ENCODE results near the gene NUPR1.
"Not testable (repeated sequence)": the region's sequence is repeated elsewhere in the genome, so short reads cannot be mapped to it uniquely, and the experiment has no call there.

Gene NUPR1

DNA sequence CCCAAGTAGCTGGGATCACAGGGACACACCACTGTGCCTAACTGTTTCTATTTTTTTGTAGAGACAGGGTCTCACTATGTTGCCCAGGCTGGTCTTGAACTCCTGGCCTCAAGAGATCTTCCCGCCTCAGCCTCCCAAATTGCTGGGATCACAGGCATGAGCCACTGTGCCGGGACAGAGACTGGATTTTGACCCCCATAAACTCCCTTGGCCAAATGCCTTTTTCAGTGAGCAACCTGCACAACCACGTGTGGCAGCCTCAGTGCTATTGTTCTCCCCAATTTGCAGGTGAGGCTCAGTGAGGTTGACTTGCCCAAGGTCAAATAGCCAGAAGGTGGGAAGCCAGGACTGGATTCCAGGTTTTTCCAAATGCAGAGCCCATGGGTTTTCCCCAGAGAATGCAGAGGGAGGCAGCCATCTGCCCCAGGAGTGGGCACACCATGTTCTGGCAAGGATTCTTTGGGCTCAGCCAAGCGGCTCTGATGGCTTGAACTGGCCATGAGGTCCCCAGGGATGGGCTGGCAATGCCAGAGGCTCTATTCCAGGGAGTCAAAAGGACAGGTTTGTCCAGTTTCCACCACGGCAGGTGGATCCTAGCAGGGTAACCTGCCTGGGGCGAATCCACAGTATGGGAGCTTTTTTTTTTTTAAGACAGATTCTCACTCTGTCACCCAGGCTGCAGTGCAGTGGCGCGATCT is 33.9 kb downstream of the NUPR1 start:
- Histone ChIP-seq H3K9ac (ENCODE audit: low read length) (no peak overlapping the region), H3K4me1 (ENCODE audit: control insufficient read depth, insufficient read depth, low read length) (no peaks in the 10 kb centered on the region), H3K27ac (ENCODE audit: low read depth, low read length) (no peak overlapping the region), H3K9me3 (ENCODE audit: control insufficient read depth, insufficient read depth, low read depth, low read length) (no peaks in the 10 kb centered on the region), H3K4me3 (ENCODE audit: low read depth, low read length) (no peak overlapping the region), H3K36me3 (ENCODE audit: control insufficient read depth, insufficient read depth, low read length) (no peaks in the 10 kb centered on the region), H3K27me3 (ENCODE audit: control insufficient read depth, insufficient read depth, low read length) (peaks cover 6% of the 10 kb centered on the region; the same call in 1 of the 2 replicates)

DNA sequence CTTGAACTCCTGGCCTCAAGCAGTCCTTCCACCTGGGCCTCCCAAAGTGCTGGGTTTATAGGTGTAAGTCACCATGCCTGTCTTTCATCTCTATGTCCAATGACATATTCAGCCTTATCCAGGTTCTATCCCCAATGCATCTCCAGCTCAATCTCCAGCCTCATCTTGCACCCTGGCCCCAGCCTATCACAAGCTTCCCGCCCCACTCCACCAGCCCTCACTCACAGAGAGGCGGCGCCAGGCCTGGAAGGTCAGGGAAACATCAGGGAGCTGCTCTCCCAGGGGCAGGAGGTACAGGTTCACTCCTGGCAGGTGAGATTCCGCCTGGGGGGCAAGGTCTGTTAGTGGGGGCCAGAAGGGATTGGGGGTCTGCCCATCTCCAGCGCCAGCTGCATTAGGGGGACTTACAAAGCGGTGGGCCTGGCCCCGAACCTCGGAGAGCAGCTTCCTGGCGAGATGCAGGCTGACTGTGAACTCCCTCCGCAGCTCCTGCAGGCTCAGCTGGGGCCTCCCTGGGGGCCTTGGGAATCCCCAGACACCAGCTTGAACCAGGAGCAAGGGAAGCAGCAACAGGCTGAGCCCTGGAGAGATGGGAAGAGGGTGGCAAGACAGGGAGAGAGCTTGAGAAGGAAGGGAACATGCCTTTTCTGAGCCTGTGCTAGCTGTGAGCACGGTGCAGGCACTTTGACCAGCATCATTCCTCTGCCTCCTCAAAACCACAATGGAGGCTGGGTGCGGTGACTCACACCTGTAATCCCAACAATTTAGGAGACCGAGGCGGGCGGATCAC is 35.1 kb downstream of the NUPR1 start:
- no peak overlapping the region for H3K4me3 ChIP-seq (ENCODE audit: low read depth, low read length)
- H3K36me3 ChIP-seq (ENCODE audit: control insufficient read depth, insufficient read depth, low read length) = no peaks in the 10 kb centered on the region
- no peak overlapping the region for H3K27ac ChIP-seq (ENCODE audit: low read depth, low read length)
- no peaks in the 10 kb centered on the region for H3K4me1 ChIP-seq (ENCODE audit: control insufficient read depth, insufficient read depth, low read length)
- peaks cover 6% of the 10 kb centered on the region; the same call in 1 of the 2 replicates for H3K27me3 ChIP-seq (ENCODE audit: control insufficient read depth, insufficient read depth, low read length)
- no peaks in the 10 kb centered on the region for H3K9me3 ChIP-seq (ENCODE audit: control insufficient read depth, insufficient read depth, low read depth, low read length)
- H3K9ac ChIP-seq (ENCODE audit: low read length) = no peak overlapping the region

DNA sequence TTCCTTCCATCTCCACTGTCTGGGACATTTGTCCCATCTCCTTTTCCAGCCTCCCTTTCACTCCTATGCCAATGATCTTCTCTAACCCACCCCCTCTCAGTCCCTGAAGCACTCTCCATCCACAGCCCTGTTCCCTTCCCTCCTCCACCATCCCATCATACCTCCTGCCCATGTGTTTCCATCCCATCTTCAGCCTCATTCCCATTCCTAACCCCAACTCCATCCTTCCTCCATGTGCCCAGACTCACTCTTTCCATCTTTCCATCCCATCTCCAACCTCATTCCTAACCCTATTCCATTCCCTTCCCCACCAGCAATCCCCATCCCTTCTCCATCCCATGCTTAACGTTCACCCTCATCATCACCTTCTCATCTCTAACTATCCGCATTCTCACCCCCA is 36.5 kb downstream of the NUPR1 start:
- H3K4me3 ChIP-seq (ENCODE audit: low read depth, low read length) = no peak overlapping the region
- H3K36me3 ChIP-seq (ENCODE audit: control insufficient read depth, insufficient read depth, low read length) = no peaks in the 10 kb centered on the region
- no peak overlapping the region for H3K9ac ChIP-seq (ENCODE audit: low read length)
- H3K4me1 ChIP-seq (ENCODE audit: control insufficient read depth, insufficient read depth, low read length) = no peaks in the 10 kb centered on the region
- H3K27me3 ChIP-seq (ENCODE audit: control insufficient read depth, insufficient read depth, low read length) = peaks cover 6% of the 10 kb centered on the region; the same call in 1 of the 2 replicates
- H3K9me3 ChIP-seq (ENCODE audit: control insufficient read depth, insufficient read depth, low read depth, low read length) = no peaks in the 10 kb centered on the region
- no peak overlapping the region for H3K27ac ChIP-seq (ENCODE audit: low read depth, low read length)

- Histone ChIP-seq H3K36me3 (ENCODE audit: control insufficient read depth, insufficient read depth, low read length) (no peaks in the 10 kb centered on the region), H3K9me3 (ENCODE audit: control insufficient read depth, insufficient read depth, low read depth, low read length) (no peaks in the 10 kb centered on the region), H3K27me3 (ENCODE audit: control insufficient read depth, insufficient read depth, low read length) (peaks cover 6% of the 10 kb centered on the region; the same call in 1 of the 2 replicates), H3K4me3 (ENCODE audit: low read depth, low read length) (no peak overlapping the region), H3K9ac (ENCODE audit: low read length) (no peak overlapping the region), H3K4me1 (ENCODE audit: control insufficient read depth, insufficient read depth, low read length) (no peaks in the 10 kb centered on the region), H3K27ac (ENCODE audit: low read depth, low read length) (no peak overlapping the region)
Observed at GRCh38 chr16:28501258-28502232, 37.2 kb downstream of the NUPR1 start.

- not testable (repeated sequence) for H3K9me3 ChIP-seq (ENCODE audit: control insufficient read depth, insufficient read depth, low read depth, low read length); H3K27ac ChIP-seq (ENCODE audit: low read depth, low read length); H3K4me3 ChIP-seq (ENCODE audit: low read depth, low read length); H3K4me1 ChIP-seq (ENCODE audit: control insufficient read depth, insufficient read depth, low read length); H3K27me3 ChIP-seq (ENCODE audit: control insufficient read depth, insufficient read depth, low read length); H3K9ac ChIP-seq (ENCODE audit: low read length); H3K36me3 ChIP-seq (ENCODE audit: control insufficient read depth, insufficient read depth, low read length)
Observed at GRCh38 chr16:28500476-28501180, 38.1 kb downstream of the NUPR1 start.

DNA sequence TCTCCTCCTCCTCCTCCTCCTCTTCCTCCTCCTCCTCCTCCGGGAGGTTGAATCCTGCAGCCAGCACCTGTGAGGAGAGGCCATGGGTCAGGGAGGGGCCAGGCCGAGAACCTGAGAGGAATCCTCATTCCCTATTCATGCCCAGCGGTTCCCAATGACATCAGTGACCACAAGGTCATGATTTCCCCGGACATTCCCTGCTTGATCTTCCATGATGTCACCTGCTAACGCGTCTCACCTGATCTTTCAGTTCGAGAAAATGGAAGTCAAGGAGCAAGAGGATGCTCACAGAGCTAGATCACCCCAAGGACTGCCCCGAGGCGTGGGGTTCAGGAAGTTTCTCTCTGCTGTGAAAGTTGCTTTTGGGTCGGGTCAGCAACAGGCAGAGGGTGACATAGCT is 38.9 kb downstream of the NUPR1 start:
- H3K9ac ChIP-seq (ENCODE audit: low read length) = no peak overlapping the region
- H3K9me3 ChIP-seq (ENCODE audit: control insufficient read depth, insufficient read depth, low read depth, low read length) = no peaks in the 10 kb centered on the region
- H3K27me3 ChIP-seq (ENCODE audit: control insufficient read depth, insufficient read depth, low read length) = no peaks in the 10 kb centered on the region; the same call in 1 of the 2 replicates
- H3K36me3 ChIP-seq (ENCODE audit: control insufficient read depth, insufficient read depth, low read length) = no peaks in the 10 kb centered on the region
- no peak overlapping the region for H3K4me3 ChIP-seq (ENCODE audit: low read depth, low read length)
- no peaks in the 10 kb centered on the region for H3K4me1 ChIP-seq (ENCODE audit: control insufficient read depth, insufficient read depth, low read length)
- no peak overlapping the region for H3K27ac ChIP-seq (ENCODE audit: low read depth, low read length)

DNA sequence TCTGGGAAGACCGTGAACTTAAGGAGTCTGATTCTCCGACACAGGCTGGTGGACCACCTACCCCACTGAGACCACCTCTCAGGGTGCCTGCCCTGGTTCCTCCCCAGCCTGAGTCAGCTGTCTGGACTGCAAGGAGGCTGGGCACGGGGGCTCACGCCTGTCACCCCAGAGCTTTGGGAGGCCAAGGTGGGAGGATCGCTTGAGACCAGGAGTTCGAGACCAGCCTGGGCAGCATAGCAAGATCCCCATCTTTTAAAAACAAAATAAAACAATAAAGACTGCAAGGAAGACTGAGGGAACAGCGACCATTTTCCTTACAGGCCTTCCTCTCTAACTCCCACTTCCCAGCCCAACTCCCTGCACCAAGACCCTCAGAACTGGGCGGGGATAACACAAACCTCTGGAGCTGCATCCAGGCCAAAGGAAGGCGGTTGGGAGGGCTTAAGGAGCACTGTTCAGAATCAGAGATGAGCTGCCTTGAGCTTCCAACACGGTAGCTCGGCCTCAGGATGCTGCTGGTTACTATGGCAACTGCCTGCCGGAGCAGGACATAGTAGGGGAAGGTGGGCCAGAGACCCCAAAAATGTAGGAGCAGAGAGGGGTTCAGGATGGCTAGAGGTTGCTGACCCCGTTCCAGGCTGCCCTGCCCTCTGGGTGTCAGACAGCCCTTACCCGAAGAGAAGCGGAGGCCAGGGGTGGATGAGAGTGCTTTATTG is 40.0 kb downstream of the NUPR1 start:
- H3K4me1 ChIP-seq (ENCODE audit: control insufficient read depth, insufficient read depth, low read length) = no peaks in the 10 kb centered on the region

GRCh38 chr16:28497861-28498599 is 40.7 kb downstream of the NUPR1 start:
- no peaks in the 10 kb centered on the region; the same call in 1 of the 2 replicates for H3K27me3 ChIP-seq (ENCODE audit: control insufficient read depth, insufficient read depth, low read length)
- no peaks in the 10 kb centered on the region for H3K36me3 ChIP-seq (ENCODE audit: control insufficient read depth, insufficient read depth, low read length)
- no peaks in the 10 kb centered on the region for H3K9me3 ChIP-seq (ENCODE audit: control insufficient read depth, insufficient read depth, low read depth, low read length)
- no peaks in the 10 kb centered on the region for H3K4me1 ChIP-seq (ENCODE audit: control insufficient read depth, insufficient read depth, low read length)
- no peak overlapping the region for H3K9ac ChIP-seq (ENCODE audit: low read length)
- no peak overlapping the region for H3K27ac ChIP-seq (ENCODE audit: low read depth, low read length)
- no peak overlapping the region for H3K4me3 ChIP-seq (ENCODE audit: low read depth, low read length)

More for the DNA sequence above, 40.0 kb downstream of the NUPR1 start:
- Histone ChIP-seq H3K27ac (ENCODE audit: low read depth, low read length) (no peak overlapping the region), H3K9ac (ENCODE audit: low read length) (no peak overlapping the region), H3K4me3 (ENCODE audit: low read depth, low read length) (no peak overlapping the region), H3K9me3 (ENCODE audit: control insufficient read depth, insufficient read depth, low read depth, low read length) (no peaks in the 10 kb centered on the region), H3K27me3 (ENCODE audit: control insufficient read depth, insufficient read depth, low read length) (no peaks in the 10 kb centered on the region; the same call in 1 of the 2 replicates), H3K36me3 (ENCODE audit: control insufficient read depth, insufficient read depth, low read length) (no peaks in the 10 kb centered on the region)

- Histone ChIP-seq H3K27ac (ENCODE audit: low read depth, low read length) (no peak overlapping the region), H3K36me3 (ENCODE audit: control insufficient read depth, insufficient read depth, low read length) (no peaks in the 10 kb centered on the region), H3K9me3 (ENCODE audit: control insufficient read depth, insufficient read depth, low read depth, low read length) (no peaks in the 10 kb centered on the region), H3K9ac (ENCODE audit: low read length) (no peak overlapping the region), H3K4me1 (ENCODE audit: control insufficient read depth, insufficient read depth, low read length) (no peaks in the 10 kb centered on the region), H3K27me3 (ENCODE audit: control insufficient read depth, insufficient read depth, low read length) (no peaks in the 10 kb centered on the region; the same call in 1 of the 2 replicates), H3K4me3 (ENCODE audit: low read depth, low read length) (no peak overlapping the region)
Observed at GRCh38 chr16:28497386-28497785, 41.4 kb downstream of the NUPR1 start.

Data from HUES6 (cell line).